Breast epithelium (tissue), 4 donors: Measurements from ENCODE around the gene CRYBB3. TPM values are rescaled to one million over a fixed set of nuclear protein-coding genes. Genes with fewer than 3 reads are reported as not detected.

Experiments
- DNase-seq, 2 donors: peaks; one replicate each; pipeline ENCODE4 v3.0.0-alpha.2; 2019; ENCODE audit warnings: low spot score in 2 of 2
- H3K27ac ChIP-seq, 2 donors: fragments of 200-600 bp; sonication (generic) in 1 of 2; one replicate each; pipeline ENCODE4 v1.5.1; 2016 to 2019; ENCODE audit warnings: mild to moderate bottlenecking in 1 of 2
- H3K27me3 ChIP-seq, 2 donors: fragments of 200-600 bp; sonication (generic) in 1 of 2; one replicate each; pipeline versions ENCODE4 v1.5.1 to v1.6.0; 2017 to 2019; ENCODE audit warnings: control low read depth in 1 of 2, mild to moderate bottlenecking in 1 of 2
- H3K36me3 ChIP-seq: fragments of 200-600 bp; one replicate; pipeline ENCODE4 v1.5.1; 2019
- H3K4me1 ChIP-seq, 2 donors: fragments of 200-600 bp; sonication (generic); one replicate each; pipeline ENCODE4 v1.5.1; 2016 to 2019; ENCODE audit warnings: control low read depth in 1 of 2
- H3K4me3 ChIP-seq, 3 donors: fragments of 200-600 bp; sonication (generic); 1 replicate in 2 of 3; 2 replicates in 1 of 3; pipeline ENCODE4 v1.5.1; 2016 to 2019; ENCODE audit warnings: mild to moderate bottlenecking in 3 of 3, moderate library complexity in 2 of 3
- H3K9me3 ChIP-seq, 2 donors: fragments of 200-600 bp; sonication (generic) in 1 of 2; one replicate each; pipeline ENCODE4 v1.5.1; 2016 to 2019; ENCODE audit warnings: control low read depth in 1 of 2
- CTCF ChIP-seq, 3 donors: fragments of 450-650 bp; IDR thresholded peaks; one replicate each; pipeline ENCODE4 v1.5.1; 2016 to 2017; ENCODE audit warnings: antibody characterized with exemption in 3 of 3, mild to moderate bottlenecking in 3 of 3, moderate library complexity in 3 of 3
- POLR2A ChIP-seq: fragments of 450-650 bp; IDR thresholded peaks from one replicate; pipeline ENCODE4 v1.6.1; 2016; ENCODE audit warnings: antibody characterized with exemption, mild to moderate bottlenecking, moderate library complexity
- POLR2AphosphoS5 ChIP-seq, 3 donors: sonication (generic); formaldehyde crosslinking; IDR thresholded peaks; one replicate each; pipeline ENCODE4 v1.6.1; 2017; ENCODE audit warnings: antibody characterized with exemption in 3 of 3
- intact Hi-C: fragments of 100-400 bp; cut with DNase I; formaldehyde crosslinking; loops from one replicate; pipeline ENCODE4 v1.15.1; 2023; ENCODE audit warnings: low total_unique reads
- total RNA-seq, 3 donors: library from RNA; depleted of rRNA; stranded (reverse); fragments of >200 nt; gene quantifications; one replicate each; pipeline ENCODE4 v1.1.0, GENCODE V29; 2016

Gene CRYBB3
- total RNA-seq, 3 donors from 2014 or later: 0.66 TPM; not detected in 2

GRCh38 chr22:25183949-25184619 lies 15.6 kb upstream of the CRYBB3 start:
- intact Hi-C loops: no loop called here
- Histone ChIP-seq H3K27ac (no peak overlapping the region), H3K4me1 (no peaks in the 10 kb centered on the region), H3K9me3 (peaks cover 0 to 4% of the 10 kb centered on the region in 2 donors), H3K36me3 (peaks cover 10% of the 10 kb centered on the region), H3K4me3 (no peak overlapping the region), H3K27me3 (no peaks in the 10 kb centered on the region)
- no peak for DNase-seq
- TF ChIP-seq POLR2AphosphoS5 (IDR thresholded peaks at IDR 0.05) (no peak), CTCF (IDR thresholded peaks at IDR 0.05) (no peak), POLR2A (no peak)

- H3K27me3 ChIP-seq: no peaks in the 10 kb centered on the region
- intact Hi-C loops: no loop called here
- H3K4me1 ChIP-seq: no peaks in the 10 kb centered on the region
- no peaks in the 10 kb centered on the region for H3K9me3 ChIP-seq
- TF ChIP-seq POLR2A (no peak), POLR2AphosphoS5 (IDR thresholded peaks at IDR 0.05) (no peak), CTCF (IDR thresholded peaks at IDR 0.05) (no peak)
- no peak overlapping the region for H3K27ac ChIP-seq
- peaks cover 10% of the 10 kb centered on the region for H3K36me3 ChIP-seq
- no peak overlapping the region for H3K4me3 ChIP-seq
- no peak for DNase-seq
Observed at GRCh38 chr22:25186140-25186539, 13.5 kb upstream of the CRYBB3 start.

GRCh38 chr22:25187469-25187868 lies 12.2 kb upstream of the CRYBB3 start:
- Histone ChIP-seq H3K36me3 (peaks cover 10% of the 10 kb centered on the region), H3K27ac (no peak overlapping the region), H3K4me1 (no peaks in the 10 kb centered on the region), H3K27me3 (no peaks in the 10 kb centered on the region), H3K9me3 (no peaks in the 10 kb centered on the region), H3K4me3 (no peak overlapping the region)
- no peak for DNase-seq
- TF ChIP-seq POLR2A: no peak
- no peak for TF ChIP-seq CTCF (IDR thresholded peaks at IDR 0.05)
- no peak for TF ChIP-seq POLR2AphosphoS5 (IDR thresholded peaks at IDR 0.05)
- intact Hi-C loops: no loop called here

GRCh38 chr22:25192406-25192805 lies 7.3 kb upstream of the CRYBB3 start:
- Histone ChIP-seq H3K27me3 (no peaks in the 10 kb centered on the region), H3K36me3 (no peaks in the 10 kb centered on the region), H3K9me3 (no peaks in the 10 kb centered on the region), H3K4me1 (no peaks in the 10 kb centered on the region), H3K27ac (no peak overlapping the region), H3K4me3 (no peak overlapping the region)
- TF ChIP-seq CTCF (IDR thresholded peaks at IDR 0.05) (no peak), POLR2AphosphoS5 (IDR thresholded peaks at IDR 0.05) (no peak), POLR2A (no peak)
- DNase-seq: no peak
- intact Hi-C loops: no loop called here

DNA sequence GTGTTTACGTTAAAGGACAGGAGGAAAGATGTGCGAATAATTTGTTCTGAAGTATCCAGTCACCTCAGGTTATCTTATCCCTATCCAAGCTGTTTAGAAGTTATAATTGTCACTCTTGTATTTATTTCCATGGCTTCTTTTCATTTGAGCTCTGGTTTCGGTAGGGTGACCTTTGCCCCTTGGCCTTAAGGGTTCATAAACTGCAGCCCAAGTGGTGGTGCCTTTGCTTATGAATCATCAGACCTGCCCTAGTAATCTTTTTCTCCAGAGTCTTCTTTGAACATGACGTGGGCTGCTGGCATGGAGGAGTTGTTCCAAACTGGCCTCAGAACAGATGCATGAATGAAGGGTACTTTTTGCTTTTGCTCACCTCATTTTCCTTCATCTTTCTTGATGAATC lies 6.5 kb upstream of the CRYBB3 start:
- no peak overlapping the region for H3K4me3 ChIP-seq
- H3K9me3 ChIP-seq: no peaks in the 10 kb centered on the region
- no peaks in the 10 kb centered on the region for H3K36me3 ChIP-seq
- TF ChIP-seq POLR2AphosphoS5 (IDR thresholded peaks at IDR 0.05) (no peak), CTCF (IDR thresholded peaks at IDR 0.05) (no peak), POLR2A (no peak)
- intact Hi-C loops: no loop called here
- no peaks in the 10 kb centered on the region for H3K27me3 ChIP-seq
- no peak overlapping the region for H3K27ac ChIP-seq
- no peak for DNase-seq
- H3K4me1 ChIP-seq: no peaks in the 10 kb centered on the region
